Measurements from ENCODE around the gene SHANK2.

Gene SHANK2

GRCh38 chr11:71253794-71254193, 1.4 kb upstream of the SHANK2 start:
- H2AK5ac ChIP-seq (ENCODE audit: low read length) = no peak overlapping the region

DNA sequence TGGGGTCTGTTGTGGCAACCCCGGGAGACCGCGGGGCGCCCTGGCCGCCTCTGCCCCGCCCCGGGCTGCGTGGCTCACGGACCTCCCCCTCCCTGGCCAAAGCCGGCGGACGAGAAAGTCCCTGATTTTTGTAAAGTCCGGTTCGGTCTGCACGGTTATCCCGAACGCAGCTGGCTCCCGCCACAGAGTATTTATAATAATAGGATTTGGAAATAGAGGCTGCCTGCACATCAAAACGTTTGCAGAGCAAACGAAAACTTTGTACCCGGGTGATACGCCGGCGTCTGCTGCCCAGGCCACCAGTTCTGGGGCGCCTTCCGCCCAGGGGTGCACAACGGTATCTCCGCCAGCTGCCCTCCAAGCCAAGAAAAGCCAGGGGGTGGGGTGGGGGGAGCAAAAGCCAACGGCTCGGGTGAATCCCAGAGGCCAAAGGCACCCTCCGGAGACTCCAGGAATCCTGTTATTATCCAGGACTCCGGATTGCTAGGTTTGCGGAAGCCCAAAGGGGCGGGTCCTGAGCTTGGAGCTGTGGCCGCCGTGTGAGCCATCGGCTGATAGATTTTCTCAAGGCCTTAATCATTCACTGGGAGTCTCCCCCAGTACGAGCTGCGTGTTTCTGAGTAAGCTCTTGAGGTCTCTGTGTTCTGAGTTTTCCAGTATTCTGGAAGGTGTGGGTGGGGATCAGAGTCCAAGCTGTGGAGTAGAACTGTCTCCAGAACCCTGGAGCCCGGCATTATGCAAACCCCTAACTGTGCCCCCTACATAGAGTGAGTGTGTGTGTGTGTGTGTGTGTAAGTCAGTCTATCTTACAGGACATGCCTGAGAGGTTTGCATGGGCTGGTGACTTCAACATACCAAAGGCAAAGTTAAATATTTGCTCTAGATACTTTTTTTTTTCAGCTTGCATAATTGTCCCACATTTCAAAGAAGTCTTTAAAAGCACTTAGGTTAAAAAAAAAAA, 673 bp upstream of the SHANK2 start:
- Histone ChIP-seq H3K36me3 (ENCODE audit: control insufficient read depth, insufficient read depth, low read length) (no peaks in the 10 kb centered on the region), H3K4me1 (ENCODE audit: control insufficient read depth, low read depth, low read length) (peaks cover 8% of the 10 kb centered on the region), H3K27ac (ENCODE audit: low read depth, low read length) (no peak overlapping the region), H3K79me1 (ENCODE audit: low read length) (no peaks in the 10 kb centered on the region), H4K5ac (ENCODE audit: low read length) (no peak overlapping the region), H4K8ac (ENCODE audit: low read depth, low read length) (no peak overlapping the region), H3K4me2 (ENCODE audit: low read length) (peak overlapping the region; percentile 75), H3K56ac (ENCODE audit: low read length) (peak overlapping the region; percentile 79), H3K18ac (ENCODE audit: low read length) (peak overlapping the region; percentile 94), H3K79me2 (ENCODE audit: control insufficient read depth, insufficient read depth, low read length) (peaks cover 5% of the 10 kb centered on the region), H3K9ac (ENCODE audit: low read length) (peak overlapping the region; percentile 61), H3K4me3 (ENCODE audit: low read length) (peak overlapping the region; percentile 37), H3K4ac (ENCODE audit: low read depth, low read length) (peak overlapping the region; percentile 83), H3K27me3 (ENCODE audit: insufficient read depth, low read length, poor library complexity) (no peaks in the 10 kb centered on the region), H2BK5ac (ENCODE audit: low read length) (no peak overlapping the region), H2BK15ac (replicated peaks; ENCODE audit: low read depth) (peak overlapping the region; percentile 5), H3K23ac (ENCODE audit: low read length) (peak overlapping the region; percentile 9), H2AK5ac (ENCODE audit: low read length) (no peak overlapping the region), H2BK120ac (ENCODE audit: low read depth, low read length) (peak overlapping the region; percentile 40)
- peak; percentile 74 for DNase-seq
- no CpG with 5 or more reads among the region's 40 CpGs for WGBS (ENCODE audit: extremely low coverage, insufficient coverage, low lambda C conversion rate)

More at GRCh38 chr11:71253794-71254193, 1.4 kb upstream of the SHANK2 start:
- H3K18ac ChIP-seq (ENCODE audit: low read length) = no peak overlapping the region
- no peak overlapping the region for H4K5ac ChIP-seq (ENCODE audit: low read length)
- H3K27ac ChIP-seq (ENCODE audit: low read depth, low read length) = no peak overlapping the region
- H3K36me3 ChIP-seq (ENCODE audit: control insufficient read depth, insufficient read depth, low read length) = no peaks in the 10 kb centered on the region
- peaks cover 8% of the 10 kb centered on the region for H3K4me1 ChIP-seq (ENCODE audit: control insufficient read depth, low read depth, low read length)
- H3K4ac ChIP-seq (ENCODE audit: low read depth, low read length) = no peak overlapping the region
- no peak overlapping the region for H3K4me2 ChIP-seq (ENCODE audit: low read length)
- no peak overlapping the region for H2BK5ac ChIP-seq (ENCODE audit: low read length)
- DNase-seq = no peak
- no peak overlapping the region for H2BK120ac ChIP-seq (ENCODE audit: low read depth, low read length)
- H3K56ac ChIP-seq (ENCODE audit: low read length) = no peak overlapping the region
- H3K79me1 ChIP-seq (ENCODE audit: low read length) = no peaks in the 10 kb centered on the region
- no peak overlapping the region for H3K23ac ChIP-seq (ENCODE audit: low read length)
- no peak overlapping the region for H3K4me3 ChIP-seq (ENCODE audit: low read length)
- no peak overlapping the region for H2BK15ac ChIP-seq (replicated peaks; ENCODE audit: low read depth)
- no peaks in the 10 kb centered on the region for H3K27me3 ChIP-seq (ENCODE audit: insufficient read depth, low read length, poor library complexity)
- WGBS (ENCODE audit: extremely low coverage, insufficient coverage, low lambda C conversion rate) = no CpG with 5 or more reads among the region's 5 CpGs
- peaks cover 5% of the 10 kb centered on the region for H3K79me2 ChIP-seq (ENCODE audit: control insufficient read depth, insufficient read depth, low read length)
- no peak overlapping the region for H3K9ac ChIP-seq (ENCODE audit: low read length)
- no peak overlapping the region for H4K8ac ChIP-seq (ENCODE audit: low read depth, low read length)

- Histone ChIP-seq H4K8ac (ENCODE audit: low read depth, low read length) (no peak overlapping the region), H3K4ac (ENCODE audit: low read depth, low read length) (peak overlapping the region; percentile 59), H4K5ac (ENCODE audit: low read length) (no peak overlapping the region), H2AK5ac (ENCODE audit: low read length) (no peak overlapping the region), H2BK120ac (ENCODE audit: low read depth, low read length) (peak overlapping the region; percentile 76), H3K79me2 (ENCODE audit: control insufficient read depth, insufficient read depth, low read length) (peaks cover 5% of the 10 kb centered on the region), H2BK5ac (ENCODE audit: low read length) (peak overlapping the region; percentile 27), H2BK15ac (replicated peaks; ENCODE audit: low read depth) (no peak overlapping the region), H3K18ac (ENCODE audit: low read length) (peak overlapping the region; percentile 94), H3K23ac (ENCODE audit: low read length) (no peak overlapping the region), H3K27me3 (ENCODE audit: insufficient read depth, low read length, poor library complexity) (no peaks in the 10 kb centered on the region), H3K4me1 (ENCODE audit: control insufficient read depth, low read depth, low read length) (peaks cover 10% of the 10 kb centered on the region), H3K56ac (ENCODE audit: low read length) (peak overlapping the region; percentile 79), H3K4me3 (ENCODE audit: low read length) (peak overlapping the region; percentile 52), H3K36me3 (ENCODE audit: control insufficient read depth, insufficient read depth, low read length) (no peaks in the 10 kb centered on the region), H3K27ac (ENCODE audit: low read depth, low read length) (no peak overlapping the region), H3K9ac (ENCODE audit: low read length) (peak overlapping the region; percentile 86), H3K4me2 (ENCODE audit: low read length) (peak overlapping the region; percentile 91), H3K79me1 (ENCODE audit: low read length) (no peaks in the 10 kb centered on the region)
- peak; percentile 57 for DNase-seq
- no CpG with 5 or more reads among the region's 59 CpGs for WGBS (ENCODE audit: extremely low coverage, insufficient coverage, low lambda C conversion rate)
These were observed 562 bp downstream of the SHANK2 start for GRCh38 chr11:71251761-71252268.

DNA sequence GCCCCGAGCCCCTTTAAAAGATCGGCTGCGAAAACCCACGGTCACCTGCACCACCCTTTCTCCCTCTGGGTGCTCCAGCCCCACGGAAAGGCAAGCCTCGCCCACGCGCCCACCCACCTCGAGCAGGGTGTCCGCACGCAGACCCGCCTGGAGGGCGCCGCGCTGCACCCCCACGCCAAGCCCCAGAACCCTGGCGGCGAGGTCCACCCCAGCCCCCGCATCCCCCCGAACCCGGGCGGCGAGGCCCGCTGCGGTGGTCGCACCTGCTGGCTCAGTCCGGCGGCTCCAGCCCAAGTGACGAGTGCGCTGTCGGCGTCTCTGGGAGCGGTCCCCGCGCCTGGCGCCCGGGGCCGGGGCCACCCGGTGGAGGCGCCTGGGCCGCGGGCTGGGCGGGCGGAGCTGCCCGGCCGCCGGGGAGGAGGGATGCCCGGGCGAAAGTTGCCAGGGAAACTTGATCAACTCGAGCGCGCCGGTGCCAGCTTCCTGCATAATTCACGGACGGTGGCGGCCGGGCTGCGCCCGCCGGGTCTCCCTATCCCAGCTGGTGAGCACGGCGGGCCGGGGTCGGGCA, 1.1 kb downstream of the SHANK2 start:
- Histone ChIP-seq H4K8ac (ENCODE audit: low read depth, low read length) (no peak overlapping the region), H3K4me2 (ENCODE audit: low read length) (peak overlapping the region; percentile 91), H3K4ac (ENCODE audit: low read depth, low read length) (peak overlapping the region; percentile 77), H3K27me3 (ENCODE audit: insufficient read depth, low read length, poor library complexity) (no peaks in the 10 kb centered on the region), H3K36me3 (ENCODE audit: control insufficient read depth, insufficient read depth, low read length) (no peaks in the 10 kb centered on the region), H3K27ac (ENCODE audit: low read depth, low read length) (no peak overlapping the region), H3K79me1 (ENCODE audit: low read length) (no peaks in the 10 kb centered on the region), H3K79me2 (ENCODE audit: control insufficient read depth, insufficient read depth, low read length) (peaks cover 5% of the 10 kb centered on the region), H3K9ac (ENCODE audit: low read length) (peak overlapping the region; percentile 66), H3K23ac (ENCODE audit: low read length) (no peak overlapping the region), H2BK15ac (replicated peaks; ENCODE audit: low read depth) (no peak overlapping the region), H2BK120ac (ENCODE audit: low read depth, low read length) (no peak overlapping the region), H3K4me1 (ENCODE audit: control insufficient read depth, low read depth, low read length) (peaks cover 12% of the 10 kb centered on the region), H2BK5ac (ENCODE audit: low read length) (no peak overlapping the region), H3K56ac (ENCODE audit: low read length) (peak overlapping the region; percentile 79), H3K18ac (ENCODE audit: low read length) (peak overlapping the region; percentile 69), H4K5ac (ENCODE audit: low read length) (no peak overlapping the region), H3K4me3 (ENCODE audit: low read length) (peak overlapping the region; percentile 23), H2AK5ac (ENCODE audit: low read length) (no peak overlapping the region)
- DNase-seq = no peak
- no CpG with 5 or more reads among the region's 64 CpGs for WGBS (ENCODE audit: extremely low coverage, insufficient coverage, low lambda C conversion rate)

GRCh38 chr11:71250523-71251150, 1.7 kb downstream of the SHANK2 start:
- peaks cover 18% of the 10 kb centered on the region for H3K4me1 ChIP-seq (ENCODE audit: control insufficient read depth, low read depth, low read length)
- H3K23ac ChIP-seq (ENCODE audit: low read length) = peak overlapping the region; percentile 57
- no peaks in the 10 kb centered on the region for H3K79me1 ChIP-seq (ENCODE audit: low read length)
- H3K4ac ChIP-seq (ENCODE audit: low read depth, low read length) = peak overlapping the region; percentile 77
- no peak overlapping the region for H3K27ac ChIP-seq (ENCODE audit: low read depth, low read length)
- H3K27me3 ChIP-seq (ENCODE audit: insufficient read depth, low read length, poor library complexity) = no peaks in the 10 kb centered on the region
- no peak overlapping the region for H2BK15ac ChIP-seq (replicated peaks; ENCODE audit: low read depth)
- peak overlapping the region; percentile 79 for H3K56ac ChIP-seq (ENCODE audit: low read length)
- H3K9ac ChIP-seq (ENCODE audit: low read length) = peak overlapping the region; percentile 66
- no peak overlapping the region for H2BK5ac ChIP-seq (ENCODE audit: low read length)
- H3K18ac ChIP-seq (ENCODE audit: low read length) = peak overlapping the region; percentile 69
- peaks cover 5% of the 10 kb centered on the region for H3K79me2 ChIP-seq (ENCODE audit: control insufficient read depth, insufficient read depth, low read length)
- no peak for DNase-seq
- no peak overlapping the region for H4K5ac ChIP-seq (ENCODE audit: low read length)
- peak overlapping the region; percentile 91 for H3K4me2 ChIP-seq (ENCODE audit: low read length)
- H2BK120ac ChIP-seq (ENCODE audit: low read depth, low read length) = no peak overlapping the region
- H3K36me3 ChIP-seq (ENCODE audit: control insufficient read depth, insufficient read depth, low read length) = no peaks in the 10 kb centered on the region
- no peak overlapping the region for H3K4me3 ChIP-seq (ENCODE audit: low read length)
- no peak overlapping the region for H4K8ac ChIP-seq (ENCODE audit: low read depth, low read length)
- H2AK5ac ChIP-seq (ENCODE audit: low read length) = no peak overlapping the region
- WGBS (ENCODE audit: extremely low coverage, insufficient coverage, low lambda C conversion rate) = no CpG with 5 or more reads among the region's 27 CpGs

Measured in mesendoderm (in vitro differentiated cells).